Measurements from ENCODE around the gene XPR1. TPM values are rescaled to one million over a fixed set of nuclear protein-coding genes. Genes with fewer than 3 reads are reported as not detected.

The XPR1 gene
- total RNA-seq, 1 donor from 2014 or later, result 24.7 TPM

GRCh38 chr1:180936110-180937011 lies 304.5 kb downstream of the XPR1 start:
- Mint-ChIP-seq H3K4me3 (no peak overlapping the region), H3K36me3 (ENCODE audit: low read depth) (no peaks in the 10 kb centered on the region), H3K9me3 (no peaks in the 10 kb centered on the region), H3K4me1 (peaks cover 9% of the 10 kb centered on the region), H3K27me3 (peaks cover 5% of the 10 kb centered on the region), H3K27ac (no peak overlapping the region)
- intact Hi-C loops (cut with micrococcal nuclease), result no loop called here
- no peak for DNase-seq

GRCh38 chr1:180937012-180937372 lies 305.2 kb downstream of the XPR1 start:
- Mint-ChIP-seq H3K4me1 (peaks cover 9% of the 10 kb centered on the region), H3K36me3 (ENCODE audit: low read depth) (no peaks in the 10 kb centered on the region), H3K27me3 (peaks cover 5% of the 10 kb centered on the region), H3K4me3 (no peak overlapping the region), H3K9me3 (no peaks in the 10 kb centered on the region), H3K27ac (no peak overlapping the region)
- DNase-seq, result no peak
- intact Hi-C loops (cut with micrococcal nuclease), result no loop called here

GRCh38 chr1:180937624-180938225 lies 305.9 kb downstream of the XPR1 start:
- Mint-ChIP-seq H3K9me3 (no peaks in the 10 kb centered on the region), H3K4me1 (peaks cover 9% of the 10 kb centered on the region), H3K36me3 (ENCODE audit: low read depth) (peaks cover 2% of the 10 kb centered on the region), H3K27me3 (peaks cover 5% of the 10 kb centered on the region), H3K4me3 (no peak overlapping the region), H3K27ac (no peak overlapping the region)
- no peak for DNase-seq
- intact Hi-C loops (cut with micrococcal nuclease), result no loop called here

- H3K27ac Mint-ChIP-seq, result no peak overlapping the region
- no peak overlapping the region for H3K4me3 Mint-ChIP-seq
- intact Hi-C loops (cut with micrococcal nuclease), result no loop called here
- no peak for DNase-seq
- H3K4me1 Mint-ChIP-seq, result peaks cover 9% of the 10 kb centered on the region
- H3K9me3 Mint-ChIP-seq, result no peaks in the 10 kb centered on the region
- H3K36me3 Mint-ChIP-seq (ENCODE audit: low read depth), result peaks cover 3% of the 10 kb centered on the region
- peaks cover 5% of the 10 kb centered on the region for H3K27me3 Mint-ChIP-seq
Measured at GRCh38 chr1:180939073-180939710, 307.4 kb downstream of the XPR1 start.

GRCh38 chr1:180939711-180940103 lies 307.9 kb downstream of the XPR1 start:
- intact Hi-C loops (cut with micrococcal nuclease), result no loop called here
- no peak overlapping the region for H3K27ac Mint-ChIP-seq
- no peaks in the 10 kb centered on the region for H3K9me3 Mint-ChIP-seq

More at GRCh38 chr1:180939711-180940103, 307.9 kb downstream of the XPR1 start:
- DNase-seq, result no peak
- peaks cover 5% of the 10 kb centered on the region for H3K27me3 Mint-ChIP-seq
- H3K4me1 Mint-ChIP-seq, result peaks cover 5% of the 10 kb centered on the region
- peaks cover 7% of the 10 kb centered on the region for H3K36me3 Mint-ChIP-seq (ENCODE audit: low read depth)
- H3K4me3 Mint-ChIP-seq, result no peak overlapping the region

Other genes starting within 250 kb of the XPR1 start
- 49.8 and 54.7 TPM in 2 replicates for gene ACBD6, start 129.4 kb upstream of the XPR1 start, total RNA-seq
- gene OVAAL, start 73.1 kb upstream of the XPR1 start, total RNA-seq, result not detected in 2 replicates